ENCODE measurements around the gene SLC2A1. TPM values are rescaled to one million over a fixed set of nuclear protein-coding genes. Genes with fewer than 3 reads are reported as not detected.

SLC2A1 gene
- total RNA-seq, 2 donors from 2014 or later, result 105 to 131 TPM

- peaks cover 0 to 3% of the 10 kb centered on the region in 2 donors for H3K27me3 Mint-ChIP-seq
- H3K4me1 Mint-ChIP-seq (ENCODE audit: low read depth in 2 of 2), result no peaks in the 10 kb centered on the region
- ATAC-seq, result no peak
- DNase-seq (ENCODE audit: low spot score), result no peak
- no peak overlapping the region for H3K4me3 Mint-ChIP-seq
- H3K9me3 Mint-ChIP-seq, result no peaks in the 10 kb centered on the region
- H3K27ac Mint-ChIP-seq, result no peak overlapping the region
- H3K36me3 Mint-ChIP-seq, result peaks cover 4% of the 10 kb centered on the region
Observed at GRCh38 chr1:42992054-42992571, 33.4 kb upstream of the SLC2A1 start.

GRCh38 chr1:42990757-42991346 is 32.2 kb upstream of the SLC2A1 start:
- H3K4me3 Mint-ChIP-seq, result no peak overlapping the region
- DNase-seq (ENCODE audit: low spot score), result no peak
- H3K36me3 Mint-ChIP-seq, result peaks cover 4% of the 10 kb centered on the region
- H3K27me3 Mint-ChIP-seq, result peaks cover 0 to 3% of the 10 kb centered on the region in 2 donors
- H3K4me1 Mint-ChIP-seq (ENCODE audit: low read depth in 2 of 2), result no peaks in the 10 kb centered on the region
- H3K27ac Mint-ChIP-seq, result no peak overlapping the region
- H3K9me3 Mint-ChIP-seq, result no peaks in the 10 kb centered on the region
- ATAC-seq, result no peak

GRCh38 chr1:42983693-42984092 is 25.0 kb upstream of the SLC2A1 start:
- Mint-ChIP-seq H3K4me3 (no peak overlapping the region), H3K36me3 (no peaks in the 10 kb centered on the region), H3K9me3 (no peaks in the 10 kb centered on the region), H3K4me1 (ENCODE audit: low read depth in 2 of 2) (peaks cover 0 to 5% of the 10 kb centered on the region in 2 donors), H3K27ac (no peak overlapping the region), H3K27me3 (peaks cover 0 to 8% of the 10 kb centered on the region in 2 donors)
- DNase-seq (ENCODE audit: low spot score) (no peak), ATAC-seq (no peak)

- H3K36me3 Mint-ChIP-seq, result no peaks in the 10 kb centered on the region
- ATAC-seq (no peak), DNase-seq (ENCODE audit: low spot score) (no peak)
- peaks cover 0 to 8% of the 10 kb centered on the region in 2 donors for H3K27me3 Mint-ChIP-seq
- H3K4me1 Mint-ChIP-seq (ENCODE audit: low read depth in 2 of 2), result peaks cover 0 to 5% of the 10 kb centered on the region in 2 donors
- H3K27ac Mint-ChIP-seq, result no peak overlapping the region
- H3K9me3 Mint-ChIP-seq, result no peaks in the 10 kb centered on the region
- no peak overlapping the region for H3K4me3 Mint-ChIP-seq
Observed at GRCh38 chr1:42983253-42983652, 24.6 kb upstream of the SLC2A1 start.

GRCh38 chr1:42982641-42983040 is 24.0 kb upstream of the SLC2A1 start:
- H3K9me3 Mint-ChIP-seq, result no peaks in the 10 kb centered on the region
- H3K27ac Mint-ChIP-seq, result no peak overlapping the region
- peaks cover 0 to 5% of the 10 kb centered on the region in 2 donors for H3K4me1 Mint-ChIP-seq (ENCODE audit: low read depth in 2 of 2)
- no peak for ATAC-seq
- H3K4me3 Mint-ChIP-seq, result no peak overlapping the region
- H3K36me3 Mint-ChIP-seq, result no peaks in the 10 kb centered on the region
- DNase-seq (ENCODE audit: low spot score), result no peak
- peaks cover 0 to 8% of the 10 kb centered on the region in 2 donors for H3K27me3 Mint-ChIP-seq

GRCh38 chr1:42981871-42982270 is 23.2 kb upstream of the SLC2A1 start:
- no peaks in the 10 kb centered on the region for H3K36me3 Mint-ChIP-seq
- H3K9me3 Mint-ChIP-seq, result no peaks in the 10 kb centered on the region
- H3K4me1 Mint-ChIP-seq (ENCODE audit: low read depth in 2 of 2), result peaks cover 0 to 7% of the 10 kb centered on the region in 2 donors
- no peak for DNase-seq (ENCODE audit: low spot score)
- no peak for ATAC-seq
- H3K4me3 Mint-ChIP-seq, result no peak overlapping the region
- H3K27me3 Mint-ChIP-seq, result peaks cover 0 to 8% of the 10 kb centered on the region in 2 donors
- H3K27ac Mint-ChIP-seq, result no peak overlapping the region

- no peak for DNase-seq (ENCODE audit: low spot score)
- H3K4me1 Mint-ChIP-seq (ENCODE audit: low read depth in 2 of 2), result peaks cover 0 to 7% of the 10 kb centered on the region in 2 donors
Observed at GRCh38 chr1:42981255-42981805, 22.7 kb upstream of the SLC2A1 start.

GRCh38 chr1:42979896-42980800 is 21.5 kb upstream of the SLC2A1 start:
- H3K36me3 Mint-ChIP-seq, result no peaks in the 10 kb centered on the region
- H3K4me3 Mint-ChIP-seq, result no peak overlapping the region
- peaks cover 0 to 8% of the 10 kb centered on the region in 2 donors for H3K27me3 Mint-ChIP-seq
- DNase-seq (ENCODE audit: low spot score) (no peak), ATAC-seq (no peak)
- H3K9me3 Mint-ChIP-seq, result no peaks in the 10 kb centered on the region
- H3K4me1 Mint-ChIP-seq (ENCODE audit: low read depth in 2 of 2), result peaks cover 0 to 7% of the 10 kb centered on the region in 2 donors
- H3K27ac Mint-ChIP-seq, result no peak overlapping the region

More at GRCh38 chr1:42981255-42981805, 22.7 kb upstream of the SLC2A1 start:
- Mint-ChIP-seq H3K9me3 (no peaks in the 10 kb centered on the region), H3K27ac (no peak overlapping the region), H3K36me3 (no peaks in the 10 kb centered on the region), H3K4me3 (no peak overlapping the region), H3K27me3 (peaks cover 0 to 8% of the 10 kb centered on the region in 2 donors)
- no peak for ATAC-seq

GRCh38 chr1:42979036-42979430 is 20.4 kb upstream of the SLC2A1 start:
- ATAC-seq (no peak), DNase-seq (ENCODE audit: low spot score) (no peak)
- Mint-ChIP-seq H3K4me3 (no peak overlapping the region), H3K27ac (no peak overlapping the region), H3K27me3 (peaks cover 0 to 8% of the 10 kb centered on the region in 2 donors), H3K4me1 (ENCODE audit: low read depth in 2 of 2) (peaks cover 0 to 7% of the 10 kb centered on the region in 2 donors), H3K36me3 (no peaks in the 10 kb centered on the region), H3K9me3 (no peaks in the 10 kb centered on the region)

- ATAC-seq, result peak in 1 of 2 donors; percentile 20
- H3K36me3 Mint-ChIP-seq, result no peaks in the 10 kb centered on the region
- no peak for DNase-seq (ENCODE audit: low spot score)
- H3K4me3 Mint-ChIP-seq, result no peak overlapping the region
- no peak overlapping the region for H3K27ac Mint-ChIP-seq
- H3K27me3 Mint-ChIP-seq, result peaks cover 0 to 8% of the 10 kb centered on the region in 2 donors
- H3K4me1 Mint-ChIP-seq (ENCODE audit: low read depth in 2 of 2), result peaks cover 0 to 9% of the 10 kb centered on the region in 2 donors
- H3K9me3 Mint-ChIP-seq, result no peaks in the 10 kb centered on the region
Observed at GRCh38 chr1:42978317-42979035, 19.8 kb upstream of the SLC2A1 start.

- no peak overlapping the region for H3K4me3 Mint-ChIP-seq
- H3K9me3 Mint-ChIP-seq, result no peaks in the 10 kb centered on the region
- H3K27me3 Mint-ChIP-seq, result peaks cover 0 to 8% of the 10 kb centered on the region in 2 donors
- H3K27ac Mint-ChIP-seq, result no peak overlapping the region
- no peaks in the 10 kb centered on the region for H3K36me3 Mint-ChIP-seq
- DNase-seq (ENCODE audit: low spot score), result no peak
- no peak for ATAC-seq
- peaks cover 0 to 9% of the 10 kb centered on the region in 2 donors for H3K4me1 Mint-ChIP-seq (ENCODE audit: low read depth in 2 of 2)
Observed at GRCh38 chr1:42977653-42978052, 19.0 kb upstream of the SLC2A1 start.

- ATAC-seq (no peak), DNase-seq (ENCODE audit: low spot score) (no peak)
- H3K4me3 Mint-ChIP-seq, result no peak overlapping the region
- H3K36me3 Mint-ChIP-seq, result no peaks in the 10 kb centered on the region
- H3K27me3 Mint-ChIP-seq, result peaks cover 0 to 3% of the 10 kb centered on the region in 2 donors
- H3K4me1 Mint-ChIP-seq (ENCODE audit: low read depth in 2 of 2), result peaks cover 0 to 5% of the 10 kb centered on the region in 2 donors
- H3K9me3 Mint-ChIP-seq, result no peaks in the 10 kb centered on the region
- no peak overlapping the region for H3K27ac Mint-ChIP-seq
Observed at GRCh38 chr1:42975561-42976225, 17.0 kb upstream of the SLC2A1 start.

Data from natural killer cell treated with Interleukin-12 subunit alpha and Interleukin-12 subunit beta and Interleukin-15 and Interleukin-18, amount 100 ng/mL, for 72 hours (primary cell).